HG03558 (cell line): ENCODE data around the gene FKBP8.
"Not testable (repeated sequence)": the region's sequence is repeated elsewhere in the genome, so short reads cannot be mapped to it uniquely, and the experiment has no call there.

Source experiments
- ATAC-seq: cut with Tn5 transposase; IDR thresholded peaks from one replicate; pipeline ENCODE4 v1.9.1; 2021; ENCODE audit warnings: moderate number of reproducible peaks; ENCODE audit not compliant: unreplicated experiment; ENCODE audit errors: extremely low read depth

Gene FKBP8

DNA sequence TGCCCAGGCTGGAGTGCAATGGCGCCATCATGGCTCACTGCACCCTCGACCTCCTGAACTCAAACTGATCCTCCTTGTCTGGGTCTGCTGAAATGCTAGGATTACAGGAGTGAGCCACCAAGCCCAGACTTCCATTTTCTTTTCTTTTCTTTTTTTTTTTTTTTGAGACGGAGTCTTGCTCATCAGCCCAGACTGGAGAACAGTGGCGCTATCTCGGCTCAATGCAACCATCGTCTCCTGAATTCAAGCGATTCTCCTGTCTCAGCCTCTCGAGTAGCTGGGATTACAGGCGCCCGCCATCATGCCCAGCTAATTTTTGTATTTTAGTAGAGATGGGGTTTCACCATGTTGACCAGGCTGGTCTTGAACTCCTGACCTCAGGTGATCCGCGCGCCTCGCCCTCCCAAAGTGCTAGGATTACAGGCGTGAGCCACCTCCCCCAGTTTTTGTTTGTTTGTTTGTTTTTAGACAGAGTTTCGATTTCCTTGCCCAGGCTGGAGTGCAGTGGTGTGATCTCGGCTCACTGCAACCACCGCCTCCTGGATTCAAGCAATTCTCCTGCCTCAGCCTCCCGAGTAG, 20.4 kb downstream of the FKBP8 start:
- ATAC-seq = not testable (repeated sequence)

DNA sequence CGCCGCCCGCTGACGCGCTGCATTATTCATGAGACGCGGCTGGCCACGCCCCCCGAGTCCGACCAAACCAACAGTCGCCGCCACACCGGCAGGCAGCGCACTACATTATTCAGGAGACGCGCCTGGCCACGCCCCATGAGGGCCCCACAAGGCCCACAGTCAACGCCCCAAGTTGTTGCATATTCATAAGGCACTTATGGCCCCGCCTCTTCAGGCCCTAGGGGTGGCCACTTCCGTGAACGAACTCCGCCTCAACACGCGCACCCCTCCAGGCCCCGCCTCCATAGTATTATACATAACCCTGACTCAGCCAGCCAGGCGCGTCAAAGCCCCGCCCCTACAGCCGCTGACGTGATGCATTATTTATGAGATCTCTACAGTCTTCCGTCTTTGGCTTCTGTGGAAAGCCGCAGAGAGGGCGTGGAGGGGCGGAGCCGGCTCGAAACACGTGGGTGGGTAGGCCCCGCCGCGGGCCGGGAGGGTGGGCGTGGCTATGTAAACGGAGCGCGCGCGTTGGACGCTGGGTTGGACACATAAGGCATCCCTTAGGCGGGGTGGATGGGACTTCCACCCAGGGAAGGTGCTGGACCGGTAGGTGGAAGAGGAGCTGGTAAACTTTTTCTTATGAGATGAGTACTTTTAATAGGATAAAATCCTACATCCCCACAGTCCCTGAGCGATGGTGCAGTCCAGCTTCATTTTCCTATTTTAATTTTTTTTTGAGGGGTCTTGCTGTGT, 21.1 kb downstream of the FKBP8 start:
- ATAC-seq = peak; percentile 72

DNA sequence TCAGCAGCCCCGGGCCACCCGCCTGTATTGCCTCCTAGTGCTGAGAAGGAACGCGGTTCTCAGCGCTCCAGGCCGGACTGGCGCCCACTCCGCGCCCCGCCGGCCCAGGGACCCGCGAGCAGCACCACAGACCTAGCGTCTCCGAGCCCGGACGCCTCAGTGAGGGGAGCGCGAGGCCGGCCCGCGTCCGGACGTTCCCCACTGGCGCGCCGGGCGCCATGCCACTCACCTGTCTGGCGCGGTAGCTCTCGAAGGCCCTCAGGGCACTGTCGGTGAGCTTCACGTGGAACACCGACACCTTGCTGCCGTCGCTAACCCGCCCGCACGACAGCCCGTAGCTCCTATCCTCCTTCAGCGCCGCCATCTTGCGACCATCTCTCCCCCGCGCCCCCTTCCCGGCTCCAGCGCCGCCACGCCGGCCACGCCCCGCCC, 21.7 kb downstream of the FKBP8 start, which contains the start of gene ELL:
TSS of gene ELL (minus strand) at position 379 of the 432 bp plus-strand sequence. CDS start at position 364, 15 bp downstream.
- no peak for ATAC-seq

DNA sequence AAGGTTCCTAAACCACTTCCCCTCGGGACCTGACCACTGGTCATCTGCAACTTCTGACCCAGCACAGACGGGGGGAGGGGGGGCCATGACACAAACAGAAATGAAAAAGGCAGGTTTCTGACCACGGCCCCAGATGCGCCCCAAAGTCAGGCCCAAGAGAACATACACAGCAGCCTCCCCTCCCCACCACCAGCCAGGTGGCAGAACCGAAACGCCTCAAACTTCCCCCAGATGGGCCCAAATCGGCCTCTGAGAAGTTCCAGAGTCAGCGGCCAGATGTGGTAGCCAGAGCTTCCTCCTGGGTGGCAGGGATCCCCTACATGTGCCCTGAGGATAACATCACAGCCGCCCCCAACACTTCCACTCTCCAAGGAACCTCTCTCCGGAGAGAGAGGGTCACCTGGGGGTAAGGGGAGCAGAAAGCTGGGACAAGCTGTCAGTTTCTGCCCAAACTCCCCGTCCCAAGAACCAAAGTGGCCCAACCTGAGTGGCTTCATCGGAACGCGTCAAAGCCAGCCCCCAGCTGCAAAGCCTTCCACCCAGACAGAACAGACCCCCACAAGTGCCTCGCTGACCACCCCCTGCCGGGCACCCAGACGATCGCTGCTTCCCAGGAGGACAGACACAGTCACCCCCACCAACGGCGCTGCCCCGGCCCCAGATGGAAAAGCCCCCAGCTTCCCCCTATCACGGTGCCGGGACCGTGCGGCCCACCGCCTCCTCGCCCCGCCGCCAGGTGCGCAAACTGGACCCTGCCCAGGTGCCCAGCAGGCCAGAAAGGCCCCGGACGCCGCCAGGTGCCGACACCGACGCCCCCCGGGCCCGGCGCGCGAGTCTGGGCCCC, 22.3 kb downstream of the FKBP8 start:
- no peak for ATAC-seq

DNA sequence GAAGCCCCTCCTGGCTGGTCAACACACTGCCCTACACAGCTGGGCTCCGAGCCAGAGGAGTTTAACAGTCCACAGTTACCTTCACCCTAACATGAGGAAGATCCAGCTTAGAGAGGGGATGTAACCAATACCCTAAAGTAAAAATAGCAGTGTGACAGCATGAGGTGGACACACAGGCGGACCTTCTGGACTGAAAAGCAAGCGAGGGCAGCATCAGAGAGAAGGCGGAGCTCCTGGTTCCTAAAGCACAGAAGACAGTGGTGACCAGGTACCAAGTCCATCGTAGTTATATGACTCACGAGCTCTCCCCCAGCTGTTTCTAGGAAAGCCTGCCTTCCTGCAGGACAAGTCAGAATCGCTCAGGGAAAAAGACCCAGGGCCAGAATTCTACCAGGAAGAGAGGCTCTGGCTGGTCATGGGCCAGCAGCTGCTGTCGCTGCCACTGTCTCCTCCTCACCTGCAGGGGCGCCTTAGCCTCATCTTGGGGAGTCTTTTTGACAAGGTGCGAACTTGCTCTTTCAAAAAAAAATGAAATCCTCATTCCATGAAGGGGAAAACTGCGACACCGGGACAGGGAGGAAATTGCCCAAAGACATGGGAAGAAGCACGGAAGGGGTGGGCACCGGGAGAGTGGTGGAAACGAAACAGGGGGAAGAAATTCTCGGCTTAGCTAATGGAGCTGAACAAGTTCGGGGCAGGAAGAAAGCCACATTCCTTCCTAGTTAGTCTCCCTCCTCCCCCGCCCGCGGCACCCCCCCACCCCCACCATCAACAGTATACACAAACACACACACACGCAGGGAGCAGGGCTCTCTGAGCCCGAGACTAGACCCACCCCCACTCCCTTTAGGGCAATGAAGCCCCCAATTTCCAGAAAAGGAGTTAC, 23.2 kb downstream of the FKBP8 start:
- ATAC-seq = no peak

DNA sequence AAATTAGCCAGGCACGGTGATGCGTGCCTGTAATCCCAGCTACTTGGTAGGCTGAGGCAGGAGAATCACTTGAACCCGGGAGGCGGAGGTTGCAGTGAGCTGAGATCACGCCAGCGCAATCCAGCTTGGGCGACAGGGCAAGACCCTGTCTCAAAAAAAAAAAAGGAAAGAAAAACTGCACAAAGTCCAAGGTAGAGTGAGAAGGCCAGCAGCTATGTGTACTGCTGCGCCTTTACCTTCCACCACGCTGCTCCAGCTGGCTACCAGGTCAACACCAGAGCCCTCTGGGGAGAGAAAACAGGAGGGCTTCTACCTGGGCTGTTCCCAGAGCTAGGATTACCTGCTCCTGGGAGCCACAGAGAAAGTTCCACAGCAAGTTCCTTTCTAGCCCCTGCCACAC, 24.7 kb downstream of the FKBP8 start:
- ATAC-seq = no peak

DNA sequence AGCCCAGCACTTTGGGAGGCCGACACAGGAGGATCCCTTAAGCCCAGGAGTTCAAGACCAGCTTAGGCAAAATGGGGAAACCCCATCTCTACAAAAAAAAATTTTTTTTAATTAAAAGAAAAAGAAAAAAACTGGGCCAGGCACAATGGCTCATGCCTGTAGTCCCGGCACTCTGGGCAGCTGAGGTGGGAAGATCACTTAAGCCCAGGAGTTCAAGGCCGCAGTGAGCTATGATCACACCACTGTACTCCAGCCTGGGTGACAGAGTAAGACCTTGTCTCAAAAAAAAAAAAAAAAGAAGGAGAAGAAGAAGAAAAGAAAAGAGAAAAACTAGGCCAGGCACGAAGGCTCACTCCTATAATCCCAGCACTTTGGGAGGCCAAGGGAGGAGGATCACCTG, 25.8 kb downstream of the FKBP8 start:
- no peak for ATAC-seq

DNA sequence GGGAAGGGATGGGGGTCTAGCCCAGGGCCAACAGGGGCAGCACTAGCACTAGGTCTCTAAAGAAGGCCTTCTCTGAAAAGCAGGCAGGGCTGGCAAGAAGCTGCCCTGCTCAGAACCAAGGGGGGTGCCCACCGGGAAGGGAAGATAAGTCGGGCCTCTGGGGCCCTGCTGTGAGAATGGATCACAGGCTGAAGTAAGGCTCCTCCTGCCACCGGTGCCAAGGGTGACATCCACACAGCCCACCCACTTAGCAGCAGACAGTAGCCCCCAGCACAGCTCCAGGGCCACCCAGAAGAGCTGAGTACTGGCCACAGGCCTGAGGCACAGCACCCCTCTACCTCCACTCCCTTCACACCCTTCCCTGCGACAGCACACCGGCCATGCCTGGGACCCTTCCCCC, 27.4 kb downstream of the FKBP8 start:
- no peak for ATAC-seq

DNA sequence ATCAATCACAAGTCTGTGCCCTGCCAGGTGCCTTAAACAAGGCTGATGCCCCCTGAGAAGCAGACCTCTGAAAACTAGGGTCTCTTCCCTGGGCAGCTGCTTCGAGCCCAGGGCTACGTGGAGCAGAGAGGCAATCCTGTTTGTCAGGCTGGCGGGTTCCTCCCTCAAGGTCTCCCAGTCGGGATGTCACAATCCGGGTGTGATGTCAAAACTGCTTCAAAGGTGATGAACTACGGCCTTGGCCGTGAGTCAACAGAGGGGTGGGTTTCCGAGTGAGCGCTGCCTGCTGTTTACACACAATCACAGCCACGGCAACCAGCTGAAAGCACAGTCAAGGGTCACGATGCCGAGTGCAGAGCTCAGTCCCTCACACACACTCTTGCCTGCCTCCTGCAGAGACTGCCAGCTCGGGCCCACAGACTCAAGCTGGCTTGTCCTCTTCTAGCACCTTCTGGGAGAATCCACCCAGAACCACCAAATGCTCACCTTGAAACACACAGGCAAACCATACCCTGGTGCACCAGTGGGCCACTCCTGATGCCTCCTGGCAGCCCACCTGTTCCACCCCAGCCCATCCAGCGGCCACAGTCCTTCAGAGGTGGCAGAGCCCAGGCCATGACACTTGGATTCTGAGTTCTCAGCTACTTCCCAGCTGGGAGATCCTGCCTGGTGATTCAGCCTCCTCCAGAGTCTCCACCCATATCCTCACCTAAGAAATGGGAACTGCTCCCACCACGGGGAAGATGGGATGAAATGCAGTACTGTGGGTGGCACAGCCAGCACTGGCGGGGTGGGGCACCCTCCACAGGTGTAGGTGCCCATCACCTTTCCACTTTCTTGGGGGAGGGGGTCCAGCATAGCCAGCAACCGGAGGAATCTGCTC, 28.3 kb downstream of the FKBP8 start:
- no peak for ATAC-seq

DNA sequence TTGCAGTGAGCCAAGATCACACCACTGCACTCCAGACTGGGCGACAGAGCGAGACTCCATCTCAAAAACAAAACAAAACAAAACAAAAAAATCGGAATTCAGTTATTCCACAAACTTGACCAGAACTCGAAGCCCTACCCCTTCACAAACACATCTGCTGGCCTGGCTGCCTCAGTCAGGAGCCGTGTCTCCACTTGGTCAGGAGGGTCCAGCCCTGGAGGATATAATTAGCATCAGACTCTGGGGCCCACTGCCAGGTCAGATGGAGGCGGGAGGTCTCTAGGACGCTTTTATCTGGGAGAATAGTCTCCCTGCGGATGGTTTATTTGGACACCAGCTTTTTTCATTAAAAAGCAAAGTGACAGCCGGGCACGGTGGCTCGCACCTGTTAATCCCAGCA, 29.5 kb downstream of the FKBP8 start:
- ATAC-seq = no peak

DNA sequence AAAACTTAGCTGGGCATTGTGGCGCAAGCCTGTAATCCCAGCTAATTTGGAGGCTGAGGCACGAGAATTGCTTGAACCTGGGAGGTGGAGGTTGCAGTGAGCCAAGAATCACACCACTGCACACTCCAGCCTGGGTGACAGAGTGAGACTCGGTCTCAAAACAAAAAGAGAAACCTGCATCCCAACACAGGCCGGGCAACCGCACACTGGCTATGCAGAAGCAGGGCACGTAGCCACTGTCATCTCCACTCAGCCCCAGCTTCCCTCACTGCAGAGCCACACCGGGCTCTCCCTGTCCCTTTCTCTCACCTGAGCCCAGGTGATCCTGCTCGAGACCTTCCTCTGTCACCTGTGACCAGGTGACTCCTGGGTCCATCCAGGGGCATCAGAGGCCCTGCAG, 33.2 kb downstream of the FKBP8 start:
- ATAC-seq = no peak

DNA sequence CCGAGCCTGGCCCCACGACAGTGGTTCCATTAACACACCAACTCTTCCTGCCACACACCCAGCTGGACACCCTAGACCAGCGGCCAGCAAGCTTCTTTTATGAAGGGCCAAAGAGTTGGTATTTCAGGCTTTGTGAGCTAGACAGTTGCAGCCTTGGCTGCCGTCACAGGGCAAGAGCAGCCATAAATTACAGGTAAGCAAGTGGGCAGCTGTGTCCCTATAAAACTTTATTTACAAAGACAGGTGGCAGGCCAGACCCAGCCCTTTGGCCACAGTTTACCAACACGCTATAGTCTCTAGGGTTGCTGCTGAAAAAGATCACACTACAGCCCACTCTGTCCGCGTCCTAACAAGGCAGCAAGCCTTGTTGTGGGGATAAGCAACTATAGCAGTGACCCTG, 34.8 kb downstream of the FKBP8 start:
- no peak for ATAC-seq

DNA sequence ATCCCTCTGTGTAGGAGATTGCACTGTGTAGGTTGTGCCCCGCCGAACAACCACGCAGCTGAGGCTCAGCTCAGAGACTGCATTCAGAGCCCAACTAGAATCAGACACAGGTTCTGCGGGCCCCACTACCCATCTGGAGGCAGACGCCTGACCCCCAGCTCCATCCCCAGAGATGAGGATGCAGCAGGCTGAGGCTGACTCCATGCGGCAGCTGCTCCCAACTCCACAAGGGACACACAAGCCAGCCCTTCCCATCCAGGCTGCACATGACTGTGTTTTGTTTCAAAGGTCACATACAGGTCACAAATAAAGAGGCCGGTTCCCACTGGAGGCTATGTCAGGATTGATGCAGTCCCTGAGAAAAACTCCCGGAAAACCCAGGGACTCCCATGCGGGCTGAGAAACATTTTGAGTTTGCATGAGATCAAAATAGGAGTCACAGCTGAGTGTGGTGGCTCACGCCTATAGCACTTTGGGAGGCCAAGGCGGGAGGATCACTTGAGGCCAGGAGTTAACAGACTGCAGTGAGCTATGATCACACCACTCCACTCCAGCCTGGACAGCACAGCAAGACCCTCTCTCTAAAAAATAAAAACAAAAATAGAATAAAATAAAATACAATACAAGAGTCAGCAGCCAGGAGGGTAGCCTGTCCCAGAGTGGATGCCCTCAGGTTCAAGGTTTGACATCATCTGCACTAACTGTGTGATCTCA, 35.5 kb downstream of the FKBP8 start:
- ATAC-seq = no peak

DNA sequence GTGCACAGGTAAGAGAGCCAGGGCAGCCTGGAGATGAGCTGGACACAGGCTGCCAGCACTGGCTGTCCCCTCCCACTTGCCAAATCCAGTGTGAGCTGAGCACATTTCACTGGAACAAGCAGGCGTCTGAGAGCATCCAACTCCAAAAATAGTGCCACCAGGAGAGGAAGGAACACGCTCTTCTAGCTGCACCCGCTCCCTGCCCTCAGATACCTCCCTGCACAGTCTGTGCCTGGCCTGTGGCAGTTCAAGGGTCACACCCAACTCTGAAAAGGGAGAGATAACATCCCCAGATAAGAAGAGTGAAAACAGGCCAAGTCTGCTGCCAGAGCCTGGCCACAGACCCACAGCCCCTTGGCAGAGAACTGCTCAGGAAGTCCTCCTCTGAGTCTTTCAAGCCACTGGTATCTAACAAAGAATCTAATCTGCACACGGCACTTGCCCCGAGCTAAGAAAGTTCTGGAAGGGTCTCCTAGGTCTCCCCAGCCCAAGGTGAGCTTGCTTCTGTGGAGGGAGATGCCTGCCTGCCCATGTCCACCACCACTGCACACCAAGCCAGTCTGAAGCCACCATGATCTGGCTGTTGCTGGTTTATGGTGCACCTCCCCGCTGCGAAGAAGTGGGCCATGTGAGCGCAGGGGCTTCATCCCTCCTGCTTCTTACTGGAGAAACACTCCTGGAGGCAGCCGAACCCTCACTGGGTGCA, 36.2 kb downstream of the FKBP8 start:
- ATAC-seq = no peak

DNA sequence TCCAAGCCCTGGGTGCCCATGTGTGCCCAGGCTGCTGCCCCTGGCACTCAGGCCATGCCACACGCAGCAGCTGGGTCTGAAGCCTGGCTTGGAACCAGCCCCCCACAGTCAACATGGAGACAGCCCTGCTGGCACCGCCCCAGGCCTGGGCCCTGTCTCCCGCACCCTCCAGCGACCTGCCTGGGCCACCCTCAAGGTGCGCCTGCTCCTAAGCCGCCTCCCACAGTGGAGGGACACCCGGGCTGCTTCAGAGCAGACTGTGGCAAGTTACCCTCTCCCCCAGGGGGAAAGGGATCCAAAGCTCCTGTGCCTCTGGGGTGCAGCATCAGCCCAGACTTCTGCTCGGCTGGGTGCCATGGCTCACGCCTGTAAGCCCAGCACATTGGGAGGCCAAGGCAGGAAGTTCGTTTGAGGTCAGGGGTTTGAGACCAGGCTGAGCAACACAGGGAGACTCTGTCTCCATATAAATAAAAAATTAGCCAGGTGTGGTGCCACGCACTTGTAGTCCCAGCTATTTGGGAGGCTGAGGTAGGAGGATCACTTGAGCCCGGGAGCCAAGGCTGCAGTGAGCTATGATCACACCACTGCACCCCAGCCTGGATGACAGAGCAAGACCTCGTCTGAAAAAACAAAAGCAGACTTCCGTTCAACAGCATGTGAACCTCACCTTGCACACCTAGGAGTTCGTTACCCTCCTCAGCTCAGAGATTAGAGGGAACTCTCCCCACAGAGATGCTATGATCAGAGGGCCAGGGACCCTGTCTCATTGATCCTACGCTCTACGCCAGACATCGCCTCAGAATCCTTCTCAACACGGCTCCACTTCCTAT, 37.1 kb downstream of the FKBP8 start:
- ATAC-seq = no peak

DNA sequence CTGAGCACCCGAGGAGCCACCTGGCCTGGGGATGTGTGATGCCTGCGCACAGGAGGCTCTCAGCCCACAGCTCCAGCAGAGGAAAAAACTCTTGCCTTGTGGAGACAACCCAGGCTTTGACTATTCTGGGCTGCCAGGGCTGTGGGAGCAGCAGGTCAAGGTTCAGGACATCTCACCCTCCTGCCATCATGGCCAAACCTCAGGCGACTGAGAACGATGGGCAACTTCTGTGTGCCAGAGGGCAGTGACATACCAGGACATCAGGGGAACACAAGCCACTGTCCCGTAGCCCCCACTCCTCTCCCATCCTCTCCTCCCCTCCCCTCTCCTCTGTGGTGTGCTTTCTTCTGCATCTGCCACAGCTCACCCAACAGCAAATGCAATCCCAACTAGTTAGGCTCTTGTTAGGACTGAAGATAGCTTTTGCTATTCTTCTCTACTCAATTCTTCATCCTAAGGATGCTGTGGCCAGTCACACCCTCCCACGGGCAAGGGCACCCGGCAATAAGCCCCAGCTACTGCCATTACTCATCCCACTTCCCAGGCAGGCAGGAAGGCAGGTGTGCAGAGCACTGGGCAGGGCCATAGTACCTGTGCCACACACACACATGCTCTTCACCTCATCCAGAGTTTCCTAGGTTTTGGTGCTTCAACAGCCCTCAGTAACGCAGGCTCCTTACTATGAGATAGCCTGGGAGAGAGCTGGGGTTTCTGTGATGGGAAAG, 38.3 kb downstream of the FKBP8 start:
- ATAC-seq = no peak
